ENCODE data around the gene FOXL1.

FOXL1 gene

DNA sequence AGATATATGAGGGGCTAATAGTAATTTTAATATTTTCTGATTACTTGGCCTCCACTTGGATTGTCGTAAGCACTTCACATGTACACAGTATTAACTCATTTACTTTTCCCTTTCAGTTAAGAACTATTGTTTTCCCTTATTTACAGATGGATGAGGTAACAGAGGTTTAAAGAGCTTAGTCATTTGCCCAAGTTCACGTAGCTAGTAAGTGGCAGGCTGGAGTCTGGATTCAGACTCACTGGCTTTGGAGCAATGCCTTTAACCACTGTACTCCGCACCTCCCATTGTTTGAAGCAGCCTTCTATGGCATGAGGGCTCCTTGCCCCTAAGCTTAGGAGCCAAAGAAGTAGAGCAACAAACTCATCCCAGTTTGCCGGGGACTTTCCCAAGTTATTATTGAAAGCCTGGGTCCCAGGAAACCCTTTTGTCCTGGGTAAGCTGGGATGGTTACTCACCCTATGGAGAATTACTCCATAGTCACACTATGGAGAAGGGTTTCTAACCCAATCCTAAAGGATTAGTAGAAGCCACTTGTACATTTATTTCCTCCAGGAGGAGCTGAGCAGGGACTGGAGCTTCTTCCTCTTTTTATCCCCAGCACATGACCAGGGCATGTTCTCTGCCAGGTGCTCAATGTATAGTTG lies 12.3 kb downstream of the FOXL1 start:
- no peaks in the 10 kb centered on the region for H3K9me2 ChIP-seq (ENCODE audit: low read depth, low read length)
- no peaks in the 10 kb centered on the region for H3K79me2 ChIP-seq (ENCODE audit: insufficient read depth, low read length)
- no peak overlapping the region for H3K9ac ChIP-seq (ENCODE audit: low read length)
- TF ChIP-seq, protein P1, sequence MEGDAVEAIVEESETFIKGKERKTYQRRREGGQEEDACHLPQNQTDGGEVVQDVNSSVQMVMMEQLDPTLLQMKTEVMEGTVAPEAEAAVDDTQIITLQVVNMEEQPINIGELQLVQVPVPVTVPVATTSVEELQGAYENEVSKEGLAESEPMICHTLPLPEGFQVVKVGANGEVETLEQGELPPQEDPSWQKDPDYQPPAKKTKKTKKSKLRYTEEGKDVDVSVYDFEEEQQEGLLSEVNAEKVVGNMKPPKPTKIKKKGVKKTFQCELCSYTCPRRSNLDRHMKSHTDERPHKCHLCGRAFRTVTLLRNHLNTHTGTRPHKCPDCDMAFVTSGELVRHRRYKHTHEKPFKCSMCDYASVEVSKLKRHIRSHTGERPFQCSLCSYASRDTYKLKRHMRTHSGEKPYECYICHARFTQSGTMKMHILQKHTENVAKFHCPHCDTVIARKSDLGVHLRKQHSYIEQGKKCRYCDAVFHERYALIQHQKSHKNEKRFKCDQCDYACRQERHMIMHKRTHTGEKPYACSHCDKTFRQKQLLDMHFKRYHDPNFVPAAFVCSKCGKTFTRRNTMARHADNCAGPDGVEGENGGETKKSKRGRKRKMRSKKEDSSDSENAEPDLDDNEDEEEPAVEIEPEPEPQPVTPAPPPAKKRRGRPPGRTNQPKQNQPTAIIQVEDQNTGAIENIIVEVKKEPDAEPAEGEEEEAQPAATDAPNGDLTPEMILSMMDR (IDR thresholded peaks at IDR 0.05; ENCODE audit: low read length): no peak
- TF ChIP-seq EZH2 (IDR thresholded peaks at IDR 0.05; ENCODE audit: borderline replicate concordance, low read length): no peak
- H4K20me1 ChIP-seq (ENCODE audit: insufficient read depth, low read length): no peaks in the 10 kb centered on the region
- H2AFZ ChIP-seq (ENCODE audit: low read length): no peak overlapping the region
- H3F3A ChIP-seq (ENCODE audit: insufficient read depth, low read length): no peaks in the 10 kb centered on the region
- H3K27me3 ChIP-seq (ENCODE audit: insufficient read depth, low read length): 0 out of 2 replicates have a peak, but pooled peaks cover 5% of the 10 kb centered on the region
- H3K27ac ChIP-seq (ENCODE audit: low read depth, low read length, poor library complexity, severe bottlenecking): no peak overlapping the region
- H3K4me1 ChIP-seq (ENCODE audit: insufficient read depth, low read length, severe bottlenecking): no peaks in the 10 kb centered on the region
- H3K36me3 ChIP-seq (ENCODE audit: insufficient read depth, low read length): no peaks in the 10 kb centered on the region
- H3K4me3 ChIP-seq (ENCODE audit: low read depth, low read length, poor library complexity, severe bottlenecking): no peak overlapping the region
- H3K4me2 ChIP-seq (ENCODE audit: low read length): no peak overlapping the region
- no peaks in the 10 kb centered on the region for H3K9me3 ChIP-seq (ENCODE audit: low read length)

DNA sequence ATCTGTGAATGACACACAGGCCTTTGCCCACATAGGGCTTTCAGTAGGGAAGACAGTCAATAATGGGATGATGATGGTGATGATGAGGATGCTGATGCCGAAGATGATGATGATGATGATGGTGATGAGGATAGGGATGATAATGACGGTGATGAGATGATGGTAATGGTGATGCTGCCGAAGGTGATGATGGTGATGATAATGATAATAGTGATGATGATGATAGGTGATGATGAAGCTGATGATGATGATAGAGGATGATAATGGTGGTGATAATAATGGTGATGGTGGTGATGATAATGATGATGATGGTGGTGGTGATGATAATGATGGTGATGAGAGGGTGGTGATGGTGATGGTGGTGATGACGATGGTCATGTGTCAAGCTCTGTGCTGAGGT lies 12.9 kb downstream of the FOXL1 start:
- Histone ChIP-seq H3K27me3 (ENCODE audit: insufficient read depth, low read length) (0 out of 2 replicates have a peak, but pooled peaks cover 5% of the 10 kb centered on the region), H2AFZ (ENCODE audit: low read length) (no peak overlapping the region), H3K79me2 (ENCODE audit: insufficient read depth, low read length) (no peaks in the 10 kb centered on the region), H3K9me2 (ENCODE audit: low read depth, low read length) (no peaks in the 10 kb centered on the region), H4K20me1 (ENCODE audit: insufficient read depth, low read length) (no peaks in the 10 kb centered on the region), H3K4me2 (ENCODE audit: low read length) (no peak overlapping the region), H3K9me3 (ENCODE audit: low read length) (no peaks in the 10 kb centered on the region), H3K4me1 (ENCODE audit: insufficient read depth, low read length, severe bottlenecking) (no peaks in the 10 kb centered on the region), H3K9ac (ENCODE audit: low read length) (no peak overlapping the region), H3K4me3 (ENCODE audit: low read depth, low read length, poor library complexity, severe bottlenecking) (no peak overlapping the region), H3K36me3 (ENCODE audit: insufficient read depth, low read length) (no peaks in the 10 kb centered on the region), H3F3A (ENCODE audit: insufficient read depth, low read length) (no peaks in the 10 kb centered on the region), H3K27ac (ENCODE audit: low read depth, low read length, poor library complexity, severe bottlenecking) (no peak overlapping the region)
- TF ChIP-seq EZH2 (IDR thresholded peaks at IDR 0.05; ENCODE audit: borderline replicate concordance, low read length): no peak
- TF ChIP-seq, protein P1 (IDR thresholded peaks at IDR 0.05; ENCODE audit: low read length): no peak

DNA sequence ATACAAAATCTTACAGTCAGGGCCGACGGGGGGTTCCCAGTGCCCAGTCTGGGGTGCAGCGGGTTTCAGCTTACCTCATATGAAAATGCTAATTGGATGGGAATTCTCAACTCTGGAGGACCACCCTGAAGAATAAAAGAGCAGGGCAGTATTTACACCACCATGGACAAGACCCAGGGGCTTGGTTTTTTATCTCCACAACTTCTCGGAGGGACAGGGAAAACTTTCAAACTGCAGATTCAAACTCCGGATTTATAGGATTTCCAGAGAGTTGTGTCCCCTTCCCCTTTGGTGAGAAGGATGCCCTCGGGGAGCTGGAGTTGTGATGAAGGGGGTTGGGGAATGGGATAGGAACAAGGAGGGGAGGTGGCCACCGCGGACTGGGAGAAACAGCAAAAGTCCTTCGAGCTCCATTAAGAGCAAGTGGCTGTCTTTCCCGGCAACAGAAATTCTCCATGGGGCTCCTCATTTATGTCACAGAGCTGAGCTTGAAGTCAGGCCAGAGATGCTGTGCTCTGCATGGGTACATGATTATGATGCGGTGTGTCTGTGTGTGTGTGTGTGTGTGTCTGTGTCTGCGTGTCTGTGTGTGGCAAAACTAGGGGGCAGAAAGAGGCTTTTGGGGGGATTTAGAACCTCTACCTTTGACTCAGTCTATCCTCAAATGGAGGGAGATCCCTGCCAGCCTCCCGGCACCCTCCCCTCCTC lies 15.7 kb downstream of the FOXL1 start:
- no peak overlapping the region for H3K9ac ChIP-seq (ENCODE audit: low read length)
- H3K4me2 ChIP-seq (ENCODE audit: low read length): no peak overlapping the region
- TF ChIP-seq EZH2 (IDR thresholded peaks at IDR 0.05; ENCODE audit: borderline replicate concordance, low read length): no peak
- TF ChIP-seq, protein P1 (IDR thresholded peaks at IDR 0.05; ENCODE audit: low read length): no peak
- H2AFZ ChIP-seq (ENCODE audit: low read length): no peak overlapping the region
- no peaks in the 10 kb centered on the region for H3K4me1 ChIP-seq (ENCODE audit: insufficient read depth, low read length, severe bottlenecking)
- H3K79me2 ChIP-seq (ENCODE audit: insufficient read depth, low read length): no peaks in the 10 kb centered on the region
- no peaks in the 10 kb centered on the region for H3K9me2 ChIP-seq (ENCODE audit: low read depth, low read length)
- H3K9me3 ChIP-seq (ENCODE audit: low read length): no peaks in the 10 kb centered on the region
- H4K20me1 ChIP-seq (ENCODE audit: insufficient read depth, low read length): no peaks in the 10 kb centered on the region
- H3K36me3 ChIP-seq (ENCODE audit: insufficient read depth, low read length): no peaks in the 10 kb centered on the region; the same call in 1 of the 2 replicates
- H3K27ac ChIP-seq (ENCODE audit: low read depth, low read length, poor library complexity, severe bottlenecking): no peak overlapping the region
- H3F3A ChIP-seq (ENCODE audit: insufficient read depth, low read length): no peaks in the 10 kb centered on the region
- H3K4me3 ChIP-seq (ENCODE audit: low read depth, low read length, poor library complexity, severe bottlenecking): no peak overlapping the region
- H3K27me3 ChIP-seq (ENCODE audit: insufficient read depth, low read length): peaks cover 8% of the 10 kb centered on the region; the same call in 1 of the 2 replicates
